ENCODE measurements around the gene SEBOX.
A peak's percentile ranks its signal among the peaks of the same experiment; 100 is the strongest.

SEBOX gene

GRCh38 chr17:28368915-28369683 is 4.1 kb upstream of the SEBOX start:
- DNase-seq (ENCODE audit: low read depth in 2 of 2), result no peak

GRCh38 chr17:28368306-28368831 is 3.4 kb upstream of the SEBOX start:
- DNase-seq (ENCODE audit: low read depth in 2 of 2), result no peak

GRCh38 chr17:28367641-28368305 is 2.8 kb upstream of the SEBOX start:
- DNase-seq (ENCODE audit: low read depth in 2 of 2), result no peak

GRCh38 chr17:28366605-28367004 is 1.6 kb upstream of the SEBOX start:
- no peak for DNase-seq (ENCODE audit: low read depth in 2 of 2)

- DNase-seq (ENCODE audit: low read depth in 2 of 2), result no peak
These were observed 488 bp upstream of the SEBOX start for GRCh38 chr17:28365487-28365886.

- no peak for DNase-seq (ENCODE audit: low read depth in 2 of 2)
These were observed 986 bp downstream of the SEBOX start for GRCh38 chr17:28363776-28364650.

GRCh38 chr17:28363186-28363585 is 1.8 kb downstream of the SEBOX start:
- no peak for DNase-seq (ENCODE audit: low read depth in 2 of 2)

- DNase-seq (ENCODE audit: low read depth in 2 of 2), result no peak
These were observed 7.2 kb downstream of the SEBOX start for GRCh38 chr17:28357901-28358197.

- peak; percentile 89 to 92 for DNase-seq (ENCODE audit: low read depth in 2 of 2)
These were observed 7.7 kb downstream of the SEBOX start, which contains the start of gene POLDIP2 for GRCh38 chr17:28357061-28357900. Gene POLDIP2 (minus strand): TSS chr17:28357527. CDS start chr17:28357448, 79 bp downstream.

- DNase-seq (ENCODE audit: low read depth in 2 of 2), result no peak
These were observed 14.7 kb downstream of the SEBOX start for GRCh38 chr17:28350271-28350670.

GRCh38 chr17:28348979-28349378 is 16.0 kb downstream of the SEBOX start:
- no peak for DNase-seq (ENCODE audit: low read depth in 2 of 2)

GRCh38 chr17:28347261-28347891 is 17.6 kb downstream of the SEBOX start:
- DNase-seq (ENCODE audit: low read depth in 2 of 2), result no peak

GRCh38 chr17:28346746-28347246 is 18.2 kb downstream of the SEBOX start:
- DNase-seq (ENCODE audit: low read depth in 2 of 2), result no peak

- DNase-seq (ENCODE audit: low read depth in 2 of 2), result no peak
These were observed 18.8 kb downstream of the SEBOX start for GRCh38 chr17:28346199-28346580.

GRCh38 chr17:28345419-28346198 is 19.4 kb downstream of the SEBOX start:
- DNase-seq (ENCODE audit: low read depth in 2 of 2), result no peak

GRCh38 chr17:28344435-28344901 is 20.5 kb downstream of the SEBOX start:
- no peak for DNase-seq (ENCODE audit: low read depth in 2 of 2)

- DNase-seq (ENCODE audit: low read depth in 2 of 2), result no peak
These were observed 21.0 kb downstream of the SEBOX start for GRCh38 chr17:28344011-28344410.

GRCh38 chr17:28343491-28343932 is 21.5 kb downstream of the SEBOX start:
- DNase-seq (ENCODE audit: low read depth in 2 of 2), result no peak

GRCh38 chr17:28342313-28342712 is 22.7 kb downstream of the SEBOX start:
- no peak for DNase-seq (ENCODE audit: low read depth in 2 of 2)

- DNase-seq (ENCODE audit: low read depth in 2 of 2), result no peak
These were observed 23.5 kb downstream of the SEBOX start for GRCh38 chr17:28341516-28341915.
